MCF 10A (cell line): ENCODE measurements around the gene SUMF2. TPM values are rescaled to one million over a fixed set of nuclear protein-coding genes. Genes with fewer than 3 reads are reported as not detected.

Experiments used
- BruUV-seq: library from RNA; stranded (reverse); fragments of 400-500 nt; replicated peaks from 2 replicates; lab custom pipeline; 2021; lab: Mats Ljungman, UMichigan
- CTCF ChIA-PET: fragments of 300-600 bp; sonication (Branson Sonifier 250); formaldehyde crosslinking; extraction: SDS; loops from one replicate; lab custom pipeline; 2021; ENCODE audit warnings: antibody characterized with exemption, inconsistent platforms; lab: Yijun Ruan, JAX
- POLR2A ChIA-PET: fragments of 300-600, 350-650 bp; sonication (Branson Sonifier 250); formaldehyde crosslinking; extraction: SDS; loops from one replicate; lab custom pipeline; 2020; ENCODE audit warnings: antibody characterized with exemption, inconsistent platforms; lab: Yijun Ruan, JAX
- DNase-seq: peaks from one replicate; pipeline ENCODE4 v3.0.0-alpha.2; 2018; ENCODE audit not compliant: unreplicated experiment
- H3K27ac Mint-ChIP-seq: one replicate; pipeline ENCODE4 v1.8.0; 2022; ENCODE audit warnings: mild to moderate bottlenecking, low read depth, mixed read lengths; ENCODE audit not compliant: unreplicated experiment
- H3K27me3 Mint-ChIP-seq: one replicate; pipeline ENCODE4 v1.8.0; 2022; ENCODE audit warnings: mixed read lengths; ENCODE audit not compliant: insufficient read depth, unreplicated experiment
- H3K36me3 Mint-ChIP-seq: one replicate; pipeline ENCODE4 v1.8.0; 2022; ENCODE audit warnings: mild to moderate bottlenecking, moderate library complexity, mixed read lengths; ENCODE audit not compliant: insufficient read depth, unreplicated experiment
- H3K4me1 Mint-ChIP-seq: one replicate; pipeline ENCODE4 v1.8.0; 2022; ENCODE audit warnings: mixed read lengths; ENCODE audit not compliant: insufficient read depth, unreplicated experiment
- H3K4me3 Mint-ChIP-seq: one replicate; pipeline ENCODE4 v1.8.0; 2022; ENCODE audit warnings: mild to moderate bottlenecking, moderate library complexity, mixed read lengths; ENCODE audit not compliant: unreplicated experiment
- H3K9me3 Mint-ChIP-seq: one replicate; pipeline ENCODE4 v1.8.0; 2022; ENCODE audit warnings: mixed read lengths; ENCODE audit not compliant: unreplicated experiment
- intact Hi-C: fragments of 100-400 bp; cut with micrococcal nuclease; formaldehyde crosslinking; loops from 2 replicates; pipeline ENCODE4 v1.14.1; 2022
- total RNA-seq: library from RNA; stranded (reverse); gene quantifications from 2 replicates; pipeline ENCODE4 v1.2.3, GENCODE V29; 2022
- TF ChIP-seq, protein P1 (sequence below): fragments of 200-600 bp; IDR thresholded peaks from one replicate; pipeline ENCODE4 v1.8.0; 2022; ENCODE audit warnings: antibody characterized with exemption, mild to moderate bottlenecking; ENCODE audit not compliant: unreplicated experiment

Gene SUMF2
- total RNA-seq, 1 experiment from 2014 or later, result 159 TPM

DNA sequence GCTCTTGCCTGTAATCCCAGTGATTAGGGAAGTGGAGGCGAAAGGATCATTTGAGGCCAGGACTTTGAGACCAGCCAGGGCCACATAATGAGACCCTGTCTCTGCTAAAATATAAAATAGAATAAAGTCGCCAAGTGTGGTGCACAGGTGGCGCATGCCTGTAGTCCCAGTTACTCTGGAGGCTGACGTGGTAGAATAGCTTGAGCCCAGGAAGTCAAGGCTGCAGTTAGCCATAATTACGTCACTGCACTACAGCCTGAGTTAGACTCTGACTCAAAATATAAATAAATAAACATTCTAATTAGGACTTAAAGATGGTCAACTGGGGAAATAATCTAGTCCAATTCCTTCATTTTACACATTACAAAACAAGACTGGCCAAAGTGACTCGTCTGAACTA lies 41.4 kb downstream of the SUMF2 start:
- Mint-ChIP-seq H3K4me1 (no peaks in the 10 kb centered on the region), H3K4me3 (peak overlapping the region; percentile 99), H3K27me3 (no peaks in the 10 kb centered on the region), H3K27ac (peak overlapping the region; percentile 99), H3K9me3 (no peaks in the 10 kb centered on the region), H3K36me3 (peaks cover 49% of the 10 kb centered on the region)
- intact Hi-C loops, result no loop called here
- peak; percentile 55 for DNase-seq
- TF ChIP-seq, protein P1, sequence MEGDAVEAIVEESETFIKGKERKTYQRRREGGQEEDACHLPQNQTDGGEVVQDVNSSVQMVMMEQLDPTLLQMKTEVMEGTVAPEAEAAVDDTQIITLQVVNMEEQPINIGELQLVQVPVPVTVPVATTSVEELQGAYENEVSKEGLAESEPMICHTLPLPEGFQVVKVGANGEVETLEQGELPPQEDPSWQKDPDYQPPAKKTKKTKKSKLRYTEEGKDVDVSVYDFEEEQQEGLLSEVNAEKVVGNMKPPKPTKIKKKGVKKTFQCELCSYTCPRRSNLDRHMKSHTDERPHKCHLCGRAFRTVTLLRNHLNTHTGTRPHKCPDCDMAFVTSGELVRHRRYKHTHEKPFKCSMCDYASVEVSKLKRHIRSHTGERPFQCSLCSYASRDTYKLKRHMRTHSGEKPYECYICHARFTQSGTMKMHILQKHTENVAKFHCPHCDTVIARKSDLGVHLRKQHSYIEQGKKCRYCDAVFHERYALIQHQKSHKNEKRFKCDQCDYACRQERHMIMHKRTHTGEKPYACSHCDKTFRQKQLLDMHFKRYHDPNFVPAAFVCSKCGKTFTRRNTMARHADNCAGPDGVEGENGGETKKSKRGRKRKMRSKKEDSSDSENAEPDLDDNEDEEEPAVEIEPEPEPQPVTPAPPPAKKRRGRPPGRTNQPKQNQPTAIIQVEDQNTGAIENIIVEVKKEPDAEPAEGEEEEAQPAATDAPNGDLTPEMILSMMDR, result no peak
- POLR2A ChIA-PET, result interaction anchor here (0.6 to 2.4 kb wide), 13 partner anchors 7 to 739 kb away, joined by 3 to 22 read pairs (median 4); partner anchors contain the start of genes CCT6A, PHKG1, PSPH and SUMF2
- BruUV-seq, result no TSS peak
- CTCF ChIA-PET, result interaction anchor here (0.6 to 1.1 kb wide), 4 partner anchors 13 to 1071 kb away, joined by 3 to 6 read pairs (median 4); partner anchors contain the start of gene PHKG1

DNA sequence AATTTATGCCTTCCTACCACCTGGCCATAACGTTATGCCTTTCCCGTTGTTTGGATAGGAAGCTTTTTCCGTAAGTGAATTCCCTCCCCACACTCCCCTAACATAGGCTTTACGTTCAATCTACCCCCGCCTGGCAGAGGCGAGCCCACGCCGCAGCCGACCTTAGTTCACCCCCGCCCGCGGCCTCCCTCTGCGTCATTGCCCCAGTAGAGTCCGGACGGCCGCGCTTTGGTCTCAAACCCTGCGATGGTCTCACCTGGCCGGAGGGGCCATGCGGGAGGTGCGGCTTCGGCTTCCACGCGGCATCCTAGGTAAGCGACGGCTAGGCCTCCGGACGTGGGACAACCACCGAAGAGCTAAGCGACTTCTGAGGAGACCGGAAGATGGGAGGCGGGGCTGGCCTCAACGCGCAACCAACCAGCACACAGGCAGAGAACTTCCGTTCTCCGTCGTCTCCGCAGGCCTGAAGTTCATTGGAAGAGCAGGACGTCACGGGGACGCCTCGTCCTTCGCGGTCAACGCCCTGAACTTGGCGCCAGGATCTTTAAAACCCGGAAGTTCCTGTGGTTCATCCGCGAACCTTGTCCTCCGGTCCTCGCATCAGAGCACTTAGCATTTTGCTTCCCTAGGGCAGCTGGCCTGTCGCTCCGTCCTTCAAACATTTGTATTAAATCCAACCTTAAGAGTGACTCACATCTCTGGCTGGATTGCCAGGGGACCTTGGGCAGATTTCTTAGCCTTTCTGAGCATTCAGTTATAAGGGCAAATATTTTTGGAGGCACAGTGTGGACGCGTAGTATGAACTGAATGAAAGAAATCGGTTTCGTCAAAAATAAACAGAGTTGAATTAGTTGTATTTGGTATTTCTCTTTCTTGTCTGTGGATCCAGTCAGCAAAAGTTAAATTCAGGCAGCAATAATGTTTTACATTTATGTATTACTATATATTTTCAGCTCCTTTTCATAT lies 42.3 kb downstream of the SUMF2 start, which contains the start of gene CHCHD2:
Gene CHCHD2, minus strand, starts transcription at position 369 of the 966 bp plus-strand sequence. Its CDS starts 63 bp downstream, at position 306.
- TSS peak; percentile 94 for BruUV-seq
- no peaks in the 10 kb centered on the region for H3K27me3 Mint-ChIP-seq
- intact Hi-C loops, result no loop called here
- H3K27ac Mint-ChIP-seq, result peak within 1 kb of the TSS; percentile 99
- POLR2A ChIA-PET, result interaction anchor here (0.6 to 2.4 kb wide), 21 partner anchors 8 to 740 kb away, joined by 3 to 22 read pairs (median 3); partner anchors contain the start of genes CCT6A, PHKG1, PSPH and SUMF2
- H3K9me3 Mint-ChIP-seq, result no peaks in the 10 kb centered on the region
- peaks cover 40% of the 10 kb centered on the region for H3K36me3 Mint-ChIP-seq
- H3K4me1 Mint-ChIP-seq, result no peaks in the 10 kb centered on the region
- TF ChIP-seq, protein P1, result no peak
- DNase-seq, result peak; percentile 98
- H3K4me3 Mint-ChIP-seq, result peak within 1 kb of the TSS; percentile 99
- CTCF ChIA-PET, result interaction anchor here (0.6 to 1.1 kb wide), 3 partner anchors 14 to 458 kb away, joined by 3 to 4 read pairs (median 3); partner anchors contain the start of gene PHKG1

DNA sequence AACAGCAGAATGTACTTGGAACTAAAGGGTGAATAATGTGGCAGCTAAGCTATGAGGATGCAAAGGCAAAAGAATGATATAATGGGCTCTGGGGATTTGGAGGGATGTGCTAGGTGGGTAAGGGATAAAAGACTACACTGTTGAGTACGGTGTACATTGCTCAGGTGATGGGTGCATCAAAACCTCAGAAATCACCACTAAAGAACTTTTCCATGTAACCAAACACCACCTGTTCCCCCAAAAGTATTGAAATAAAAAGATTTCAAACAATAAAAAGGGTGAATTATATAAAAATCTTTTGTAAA lies 43.8 kb downstream of the SUMF2 start:
- H3K4me3 Mint-ChIP-seq, result no peak overlapping the region
- no peaks in the 10 kb centered on the region for H3K9me3 Mint-ChIP-seq
- intact Hi-C loops, result no loop called here

More for the DNA sequence above, 43.8 kb downstream of the SUMF2 start:
- no TSS peak for BruUV-seq
- TF ChIP-seq, protein P1, result no peak
- ChIA-PET CTCF (no interaction called here), POLR2A (interaction anchor here (0.6 kb wide), 2 partner anchors 32 to 108 kb away, joined by 3 read pairs; no protein-coding TSS in a partner anchor)
- no peak for DNase-seq
- H3K27me3 Mint-ChIP-seq, result no peaks in the 10 kb centered on the region
- no peak overlapping the region for H3K27ac Mint-ChIP-seq
- no peaks in the 10 kb centered on the region for H3K4me1 Mint-ChIP-seq
- peaks cover 25% of the 10 kb centered on the region for H3K36me3 Mint-ChIP-seq
